Measurements from ENCODE around the gene FAM9A.

DNA sequence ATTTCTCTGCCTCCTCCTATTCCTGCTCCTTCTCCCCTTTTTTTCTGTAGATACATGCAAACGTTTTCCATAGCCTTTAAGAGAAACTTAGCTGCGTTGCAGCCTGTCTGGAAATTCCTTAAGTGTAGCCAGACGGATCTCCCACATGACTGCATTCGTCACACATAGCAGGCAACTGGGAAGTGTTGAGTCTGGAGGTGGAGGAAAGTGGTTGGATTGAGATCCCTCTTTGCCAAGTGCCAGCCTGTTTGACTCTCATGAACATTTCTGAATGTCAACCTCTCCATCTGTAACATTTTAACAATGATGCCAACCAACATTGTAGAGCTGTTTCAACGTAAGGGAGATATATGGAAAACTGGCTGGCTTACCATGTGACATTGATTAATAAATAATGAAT is 45.1 kb upstream of the FAM9A start:
- TF ChIP-seq SUZ12 (IDR thresholded peaks at IDR 0.05; ENCODE audit: low read depth, low read length) = no peak
- TF ChIP-seq, protein P1, sequence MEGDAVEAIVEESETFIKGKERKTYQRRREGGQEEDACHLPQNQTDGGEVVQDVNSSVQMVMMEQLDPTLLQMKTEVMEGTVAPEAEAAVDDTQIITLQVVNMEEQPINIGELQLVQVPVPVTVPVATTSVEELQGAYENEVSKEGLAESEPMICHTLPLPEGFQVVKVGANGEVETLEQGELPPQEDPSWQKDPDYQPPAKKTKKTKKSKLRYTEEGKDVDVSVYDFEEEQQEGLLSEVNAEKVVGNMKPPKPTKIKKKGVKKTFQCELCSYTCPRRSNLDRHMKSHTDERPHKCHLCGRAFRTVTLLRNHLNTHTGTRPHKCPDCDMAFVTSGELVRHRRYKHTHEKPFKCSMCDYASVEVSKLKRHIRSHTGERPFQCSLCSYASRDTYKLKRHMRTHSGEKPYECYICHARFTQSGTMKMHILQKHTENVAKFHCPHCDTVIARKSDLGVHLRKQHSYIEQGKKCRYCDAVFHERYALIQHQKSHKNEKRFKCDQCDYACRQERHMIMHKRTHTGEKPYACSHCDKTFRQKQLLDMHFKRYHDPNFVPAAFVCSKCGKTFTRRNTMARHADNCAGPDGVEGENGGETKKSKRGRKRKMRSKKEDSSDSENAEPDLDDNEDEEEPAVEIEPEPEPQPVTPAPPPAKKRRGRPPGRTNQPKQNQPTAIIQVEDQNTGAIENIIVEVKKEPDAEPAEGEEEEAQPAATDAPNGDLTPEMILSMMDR (CRISPR knock-in tag; IDR thresholded peaks at IDR 0.05) = no peak
- TF ChIP-seq, protein P2, sequence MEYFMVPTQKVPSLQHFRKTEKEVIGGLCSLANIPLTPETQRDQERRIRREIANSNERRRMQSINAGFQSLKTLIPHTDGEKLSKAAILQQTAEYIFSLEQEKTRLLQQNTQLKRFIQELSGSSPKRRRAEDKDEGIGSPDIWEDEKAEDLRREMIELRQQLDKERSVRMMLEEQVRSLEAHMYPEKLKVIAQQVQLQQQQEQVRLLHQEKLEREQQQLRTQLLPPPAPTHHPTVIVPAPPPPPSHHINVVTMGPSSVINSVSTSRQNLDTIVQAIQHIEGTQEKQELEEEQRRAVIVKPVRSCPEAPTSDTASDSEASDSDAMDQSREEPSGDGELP (IDR thresholded peaks at IDR 0.05; ENCODE audit: borderline replicate concordance, low read depth) = no peak

All from HepG2 (cell line).